Fibroblast of pulmonary artery (primary cell): Measurements from ENCODE around the gene CCNL1.

Experiments
- DNase-seq: peaks from one replicate; pipeline ENCODE4 v3.0.0-alpha.2; 2010; ENCODE audit warnings: low read depth
- H3K4me3 ChIP-seq: replicated peaks from 2 replicates; pipeline ENCODE4 v1.5.1; 2011; ENCODE audit warnings: low read depth, mild to moderate bottlenecking, control low read depth, low read length, moderate library complexity
- TF ChIP-seq, protein P1 (sequence below): IDR thresholded peaks from 2 replicates; pipeline ENCODE4 v1.5.1; 2011; ENCODE audit warnings: mild to moderate bottlenecking, control low read depth, low read length, inconsistent platforms; ENCODE audit errors: missing control alignments

CCNL1 gene

DNA sequence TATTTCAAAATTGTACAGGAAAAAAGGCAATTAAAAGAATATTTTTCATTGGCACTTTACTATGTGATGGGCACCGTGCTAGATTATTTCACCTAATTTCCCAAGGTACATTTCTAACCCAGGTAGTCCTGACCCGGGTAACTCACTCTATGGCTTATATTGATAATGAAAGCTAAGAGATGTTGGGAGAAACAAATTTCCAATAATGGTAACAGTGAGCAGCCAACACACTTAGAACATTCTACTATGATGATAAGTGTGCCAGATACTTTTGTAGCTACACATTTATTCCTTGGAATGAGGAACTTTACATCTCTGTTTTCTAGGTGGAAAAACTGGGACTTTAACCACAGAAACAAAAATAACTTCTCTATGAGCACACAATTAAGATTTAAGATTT lies 7.5 kb downstream of the CCNL1 start:
- H3K4me3 ChIP-seq = no peak overlapping the region
- TF ChIP-seq, protein P1, sequence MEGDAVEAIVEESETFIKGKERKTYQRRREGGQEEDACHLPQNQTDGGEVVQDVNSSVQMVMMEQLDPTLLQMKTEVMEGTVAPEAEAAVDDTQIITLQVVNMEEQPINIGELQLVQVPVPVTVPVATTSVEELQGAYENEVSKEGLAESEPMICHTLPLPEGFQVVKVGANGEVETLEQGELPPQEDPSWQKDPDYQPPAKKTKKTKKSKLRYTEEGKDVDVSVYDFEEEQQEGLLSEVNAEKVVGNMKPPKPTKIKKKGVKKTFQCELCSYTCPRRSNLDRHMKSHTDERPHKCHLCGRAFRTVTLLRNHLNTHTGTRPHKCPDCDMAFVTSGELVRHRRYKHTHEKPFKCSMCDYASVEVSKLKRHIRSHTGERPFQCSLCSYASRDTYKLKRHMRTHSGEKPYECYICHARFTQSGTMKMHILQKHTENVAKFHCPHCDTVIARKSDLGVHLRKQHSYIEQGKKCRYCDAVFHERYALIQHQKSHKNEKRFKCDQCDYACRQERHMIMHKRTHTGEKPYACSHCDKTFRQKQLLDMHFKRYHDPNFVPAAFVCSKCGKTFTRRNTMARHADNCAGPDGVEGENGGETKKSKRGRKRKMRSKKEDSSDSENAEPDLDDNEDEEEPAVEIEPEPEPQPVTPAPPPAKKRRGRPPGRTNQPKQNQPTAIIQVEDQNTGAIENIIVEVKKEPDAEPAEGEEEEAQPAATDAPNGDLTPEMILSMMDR = no peak
- no peak for DNase-seq

- DNase-seq = no peak
- no peak overlapping the region for H3K4me3 ChIP-seq
- TF ChIP-seq, protein P1 = no peak
Measured at GRCh38 chr3:157151627-157152026, 8.3 kb downstream of the CCNL1 start.

- TF ChIP-seq, protein P1 = no peak
- DNase-seq = no peak
- H3K4me3 ChIP-seq = no peak overlapping the region
Measured at GRCh38 chr3:157151151-157151550, 8.8 kb downstream of the CCNL1 start.

DNA sequence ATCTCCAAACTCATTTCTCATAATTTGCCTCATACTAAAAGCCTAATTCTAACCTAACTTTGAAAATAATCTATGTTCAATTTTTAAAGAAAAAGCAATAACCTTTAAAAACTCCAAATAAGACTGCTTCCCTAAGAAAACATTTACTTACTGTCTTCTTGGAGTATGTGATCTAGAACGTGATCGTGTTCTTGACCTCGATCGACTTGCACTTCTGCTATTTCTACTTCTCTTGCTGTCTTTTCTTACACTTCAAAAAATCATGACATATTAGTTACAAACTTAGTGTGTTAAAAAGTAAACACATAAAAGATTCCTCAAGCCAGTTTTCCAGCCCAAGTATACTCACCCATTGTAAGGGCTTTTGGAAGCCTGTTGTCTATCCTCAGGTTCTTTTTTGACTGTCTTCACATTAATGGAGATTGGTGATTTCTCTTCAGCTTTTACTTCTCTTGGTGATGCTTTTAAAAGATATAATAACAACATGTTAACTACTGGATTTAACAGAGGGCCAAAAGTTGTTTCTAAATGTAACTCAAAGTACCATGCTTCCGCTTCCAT lies 10.7 kb downstream of the CCNL1 start:
- no peak for DNase-seq
- TF ChIP-seq, protein P1 = no peak
- no peak overlapping the region for H3K4me3 ChIP-seq

DNA sequence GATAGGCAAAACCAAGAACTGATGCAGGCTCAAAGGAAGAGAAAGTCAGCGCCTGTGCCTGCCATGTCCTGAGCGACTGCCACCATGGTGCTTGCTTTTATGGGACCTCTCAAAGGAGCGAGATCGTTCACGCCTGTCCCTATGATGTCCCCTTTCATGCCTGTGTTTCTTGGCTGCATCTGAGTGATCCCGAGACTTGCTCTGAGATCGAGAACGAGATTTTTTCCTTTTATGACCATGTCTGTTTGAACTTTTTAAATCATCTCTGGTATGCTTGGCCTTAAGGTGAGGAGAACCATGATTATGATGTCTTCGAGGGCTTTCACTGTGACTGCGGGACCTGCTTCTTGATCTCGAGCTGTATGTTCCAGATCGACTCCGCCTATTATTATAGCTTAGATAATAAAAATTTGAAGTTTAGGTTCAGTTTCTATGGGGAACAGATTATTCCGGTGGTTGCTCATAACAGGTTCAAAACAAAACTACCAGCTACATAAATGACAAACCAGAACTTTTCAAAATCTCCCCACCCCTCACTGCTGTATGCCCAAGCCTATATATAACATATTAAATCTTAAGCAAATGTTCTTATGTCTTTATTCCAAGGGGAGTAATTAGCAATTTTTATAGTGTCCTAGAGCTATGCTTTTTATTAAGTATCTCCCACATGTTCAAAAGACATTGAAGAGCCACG lies 11.6 kb downstream of the CCNL1 start:
- DNase-seq = no peak
- TF ChIP-seq, protein P1 = no peak
- no peak overlapping the region for H3K4me3 ChIP-seq

- no peak for DNase-seq
- H3K4me3 ChIP-seq = no peak overlapping the region
- TF ChIP-seq, protein P1 = no peak
Measured at GRCh38 chr3:157147099-157147803, 12.7 kb downstream of the CCNL1 start.
